Measurements from ENCODE around the gene ADSS2.
"Not testable (repeated sequence)": the region's sequence is repeated elsewhere in the genome, so short reads cannot be mapped to it uniquely, and the experiment has no call there.

- TF ChIP-seq POLR2A, CTCF (IDR thresholded peaks at IDR 0.05): not testable (repeated sequence)
These were observed 77.2 kb downstream of the ADSS2 start for GRCh38 chr1:244374484-244374883.
